Ascending aorta (tissue), 2 donors: ENCODE measurements around the gene RASGEF1B. TPM values are rescaled to one million over a fixed set of nuclear protein-coding genes. Genes with fewer than 3 reads are reported as not detected.

ENCODE experiments used
- DNase-seq, 2 donors: peaks; one replicate each; pipeline ENCODE4 v3.0.0-alpha.2; 2019; ENCODE audit warnings: low spot score in 2 of 2
- H3K27ac ChIP-seq, 2 donors: fragments of 200-600 bp; sonication (generic); one replicate each; pipeline ENCODE4 v1.5.1; 2016 to 2017; ENCODE audit warnings: mild to moderate bottlenecking in 1 of 2
- H3K27me3 ChIP-seq: fragments of 200-600 bp; sonication (generic); one replicate; pipeline ENCODE4 v1.5.1; 2017
- H3K36me3 ChIP-seq, 2 donors: fragments of 200-600 bp; sonication (generic); one replicate each; pipeline ENCODE4 v1.5.1; 2016
- H3K4me1 ChIP-seq, 2 donors: fragments of 200-600 bp; sonication (generic); one replicate each; pipeline ENCODE4 v1.5.1; 2016 to 2017; ENCODE audit warnings: mild to moderate bottlenecking in 1 of 2
- H3K4me3 ChIP-seq, 2 donors: fragments of 200-600 bp; sonication (generic); one replicate each; pipeline ENCODE4 v1.5.1; 2016 to 2017; ENCODE audit warnings: mild to moderate bottlenecking in 1 of 2
- H3K9me3 ChIP-seq, 2 donors: fragments of 200-600 bp; sonication (generic); one replicate each; pipeline ENCODE4 v1.5.1; 2016
- intact Hi-C: fragments of 100-400 bp; cut with DNase I; formaldehyde crosslinking; loops from one replicate; pipeline ENCODE4 v1.15.1; 2023
- total RNA-seq: library from RNA; depleted of rRNA; stranded (reverse); fragments of >200 nt; gene quantifications from one replicate; pipeline ENCODE4 v1.1.0, GENCODE V29; 2016
- TF ChIP-seq, protein P1 (sequence below), 3 experiments: fragments of 200-600 bp in 2 of 3; fragments of 450-650 bp in 1 of 3; sonication (generic) in 2 of 3; IDR thresholded peaks; one replicate each; pipeline ENCODE4 v1.5.1; 2016 to 2019; ENCODE audit warnings: antibody characterized with exemption in 3 of 3, mild to moderate bottlenecking in 1 of 3, moderate library complexity in 1 of 3

The RASGEF1B gene
- total RNA-seq, 1 donor from 2014 or later, result 8.4 TPM

DNA sequence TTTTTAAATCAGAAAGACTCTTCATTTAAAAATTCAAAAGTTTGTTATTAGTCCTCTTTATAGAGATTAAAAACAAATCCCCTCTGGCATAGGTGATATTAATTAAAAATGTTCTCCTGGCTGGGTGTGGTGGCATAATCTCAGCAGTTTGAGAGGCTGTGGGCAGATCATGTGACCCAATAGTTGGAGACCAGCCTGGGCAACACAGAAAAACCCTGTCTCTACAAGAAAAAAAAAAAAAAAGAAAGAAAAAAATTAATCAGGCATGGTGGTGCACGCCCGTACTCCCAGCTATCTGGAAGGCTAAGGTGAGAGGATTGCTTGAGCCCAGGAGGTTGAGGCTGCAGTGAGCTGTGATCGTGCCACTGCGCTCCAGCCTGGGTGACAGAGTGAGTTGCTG is 38.9 kb downstream of the RASGEF1B start:
- Histone ChIP-seq H3K27ac (no peak overlapping the region), H3K36me3 (peaks cover 17 to 33% of the 10 kb centered on the region in 2 donors), H3K4me1 (no peaks in the 10 kb centered on the region), H3K27me3 (no peaks in the 10 kb centered on the region), H3K4me3 (no peak overlapping the region), H3K9me3 (no peaks in the 10 kb centered on the region)
- TF ChIP-seq, protein P1, sequence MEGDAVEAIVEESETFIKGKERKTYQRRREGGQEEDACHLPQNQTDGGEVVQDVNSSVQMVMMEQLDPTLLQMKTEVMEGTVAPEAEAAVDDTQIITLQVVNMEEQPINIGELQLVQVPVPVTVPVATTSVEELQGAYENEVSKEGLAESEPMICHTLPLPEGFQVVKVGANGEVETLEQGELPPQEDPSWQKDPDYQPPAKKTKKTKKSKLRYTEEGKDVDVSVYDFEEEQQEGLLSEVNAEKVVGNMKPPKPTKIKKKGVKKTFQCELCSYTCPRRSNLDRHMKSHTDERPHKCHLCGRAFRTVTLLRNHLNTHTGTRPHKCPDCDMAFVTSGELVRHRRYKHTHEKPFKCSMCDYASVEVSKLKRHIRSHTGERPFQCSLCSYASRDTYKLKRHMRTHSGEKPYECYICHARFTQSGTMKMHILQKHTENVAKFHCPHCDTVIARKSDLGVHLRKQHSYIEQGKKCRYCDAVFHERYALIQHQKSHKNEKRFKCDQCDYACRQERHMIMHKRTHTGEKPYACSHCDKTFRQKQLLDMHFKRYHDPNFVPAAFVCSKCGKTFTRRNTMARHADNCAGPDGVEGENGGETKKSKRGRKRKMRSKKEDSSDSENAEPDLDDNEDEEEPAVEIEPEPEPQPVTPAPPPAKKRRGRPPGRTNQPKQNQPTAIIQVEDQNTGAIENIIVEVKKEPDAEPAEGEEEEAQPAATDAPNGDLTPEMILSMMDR (IDR thresholded peaks at IDR 0.05), result no peak
- intact Hi-C loops, result no loop called here
- no peak for DNase-seq

DNA sequence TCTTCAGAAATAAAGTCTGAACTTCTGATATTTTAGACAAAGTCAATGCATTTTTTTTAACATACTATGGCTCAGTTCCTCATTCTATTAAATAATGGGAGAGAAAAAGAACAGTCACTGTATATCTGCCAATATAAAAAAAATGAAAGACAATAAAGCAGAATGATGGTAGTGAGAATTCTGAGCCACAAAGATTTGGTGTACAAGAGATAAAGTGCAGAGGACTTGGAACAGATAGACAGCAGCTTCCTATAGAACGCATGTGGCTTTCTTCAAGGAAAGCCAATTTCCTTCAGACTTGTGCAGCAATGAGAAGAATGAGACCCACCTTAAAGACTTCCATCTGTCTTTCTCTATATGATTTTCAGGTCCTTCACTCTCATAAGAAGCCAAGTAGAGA is 39.7 kb downstream of the RASGEF1B start:
- Histone ChIP-seq H3K9me3 (no peaks in the 10 kb centered on the region), H3K4me3 (no peak overlapping the region), H3K4me1 (no peaks in the 10 kb centered on the region), H3K27ac (no peak overlapping the region), H3K27me3 (no peaks in the 10 kb centered on the region), H3K36me3 (peaks cover 17 to 36% of the 10 kb centered on the region in 2 donors)
- DNase-seq, result no peak
- TF ChIP-seq, protein P1 (IDR thresholded peaks at IDR 0.05), result no peak
- intact Hi-C loops, result no loop called here

DNA sequence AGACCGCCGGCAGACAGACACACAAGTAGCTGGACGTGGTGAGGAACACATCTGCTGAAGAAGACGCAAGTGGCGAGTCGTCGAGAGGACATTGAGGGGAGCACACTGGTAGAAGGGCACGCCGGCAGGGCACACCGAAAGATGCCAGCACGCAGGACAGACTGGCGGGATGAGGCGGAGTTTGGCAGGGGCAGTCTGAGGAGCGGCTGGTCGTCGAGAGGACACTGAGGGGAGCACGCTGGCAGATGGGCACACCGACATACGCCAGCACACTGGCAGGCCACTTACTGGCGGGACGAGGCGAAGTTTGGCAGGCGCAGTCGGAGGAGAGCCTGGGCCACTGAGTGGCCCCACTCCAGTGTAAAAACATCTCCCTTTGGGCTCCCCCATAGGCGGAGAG is 42.1 kb downstream of the RASGEF1B start:
- TF ChIP-seq, protein P1 (IDR thresholded peaks at IDR 0.05), result no peak
- H3K27ac ChIP-seq, result no peak overlapping the region
- intact Hi-C loops, result no loop called here
- H3K4me1 ChIP-seq, result no peaks in the 10 kb centered on the region
- no peak for DNase-seq
- H3K4me3 ChIP-seq, result no peak overlapping the region
- no peaks in the 10 kb centered on the region for H3K9me3 ChIP-seq
- H3K27me3 ChIP-seq, result no peaks in the 10 kb centered on the region
- peaks cover 17 to 36% of the 10 kb centered on the region in 2 donors for H3K36me3 ChIP-seq

DNA sequence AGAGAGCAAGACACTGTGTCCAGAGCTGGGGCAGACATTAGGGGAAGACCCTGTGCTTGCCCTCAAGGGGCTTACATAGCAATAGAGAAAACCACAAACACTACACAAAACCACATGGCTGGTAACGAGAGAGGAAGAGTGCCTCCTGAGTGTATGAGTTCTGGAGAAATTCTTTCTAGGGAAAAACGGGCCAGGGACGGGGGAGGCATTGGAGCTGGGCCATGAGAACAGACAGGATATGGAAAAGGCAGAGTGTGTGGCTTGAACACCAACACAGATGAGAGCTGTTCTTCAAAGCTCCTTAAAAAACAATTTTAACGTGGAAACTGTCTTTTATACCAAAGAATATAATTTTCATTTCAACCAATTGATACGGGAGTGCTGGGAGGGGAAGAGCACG is 42.7 kb downstream of the RASGEF1B start:
- H3K27ac ChIP-seq, result no peak overlapping the region
- H3K36me3 ChIP-seq, result peaks cover 17 to 34% of the 10 kb centered on the region in 2 donors
- no peaks in the 10 kb centered on the region for H3K27me3 ChIP-seq
- no peak for DNase-seq
- TF ChIP-seq, protein P1 (IDR thresholded peaks at IDR 0.05), result no peak
- no peaks in the 10 kb centered on the region for H3K9me3 ChIP-seq
- no peak overlapping the region for H3K4me3 ChIP-seq
- no peaks in the 10 kb centered on the region for H3K4me1 ChIP-seq
- intact Hi-C loops, result no loop called here

DNA sequence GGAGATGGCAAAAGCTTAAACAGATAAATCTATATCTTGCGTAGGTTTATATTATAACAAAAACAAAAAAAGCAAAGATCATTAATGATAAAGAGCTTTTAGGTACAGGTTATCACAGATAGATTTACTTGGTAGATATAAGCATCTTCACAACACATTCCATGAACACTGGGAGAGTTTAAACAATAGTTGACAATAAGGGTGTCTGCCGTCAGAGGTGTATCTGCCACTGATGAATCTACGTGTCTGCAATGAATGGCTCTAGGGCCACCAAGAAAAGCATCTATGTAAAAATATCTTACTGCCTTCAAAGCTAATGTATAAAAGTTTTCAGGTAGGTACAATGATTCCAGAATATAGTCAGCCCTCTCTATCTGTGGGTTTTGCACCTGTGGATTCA is 43.7 kb downstream of the RASGEF1B start:
- H3K27me3 ChIP-seq, result no peaks in the 10 kb centered on the region
- H3K4me1 ChIP-seq, result no peaks in the 10 kb centered on the region
- peaks cover 17 to 28% of the 10 kb centered on the region in 2 donors for H3K36me3 ChIP-seq

More for the DNA sequence above, 43.7 kb downstream of the RASGEF1B start:
- TF ChIP-seq, protein P1 (IDR thresholded peaks at IDR 0.05), result no peak
- intact Hi-C loops, result no loop called here
- Histone ChIP-seq H3K4me3 (no peak overlapping the region), H3K9me3 (no peaks in the 10 kb centered on the region), H3K27ac (no peak overlapping the region)
- DNase-seq, result no peak
